Psoas muscle (tissue), 8 donors: ENCODE measurements around the gene USP10. TPM values are rescaled to one million over a fixed set of nuclear protein-coding genes. Genes with fewer than 3 reads are reported as not detected.

Source experiments
- ATAC-seq, 4 donors: fragments of 200-7000 bp; cut with Tn5 transposase; one replicate each; pipeline ENCODE4 v1.9.1; 2020; ENCODE audit warnings: moderate library complexity in 3 of 4, mild to moderate bottlenecking in 2 of 4
- DNase-seq, 2 donors: peaks; one replicate each; pipeline ENCODE4 v3.0.0-alpha.2; 2020
- H3K27ac ChIP-seq: fragments of 200-600 bp; one replicate; pipeline ENCODE4 v1.8.0; 2022
- H3K27me3 ChIP-seq, 3 donors: fragments of 200-600 bp in 1 of 3; one replicate each; pipeline versions ENCODE4 v1.6.1 to v1.8.0; 2013 to 2022; ENCODE audit warnings: low read length in 2 of 3, mild to moderate bottlenecking in 2 of 3, moderate library complexity in 1 of 3; ENCODE audit not compliant: insufficient read depth in 3 of 3
- H3K36me3 ChIP-seq, 2 donors: fragments of 200-600 bp in 1 of 2; one replicate each; pipeline versions ENCODE4 v1.6.1 to v1.8.0; 2013 to 2022; ENCODE audit warnings: low read depth in 1 of 2, mild to moderate bottlenecking in 1 of 2, moderate library complexity in 1 of 2; ENCODE audit not compliant: insufficient read depth in 1 of 2
- H3K4me1 ChIP-seq: fragments of 200-600 bp; one replicate; pipeline ENCODE4 v1.8.0; 2022
- H3K4me3 ChIP-seq: fragments of 200-600 bp; one replicate; pipeline ENCODE4 v1.8.0; 2022; ENCODE audit warnings: mild to moderate bottlenecking
- H3K9me3 ChIP-seq: fragments of 200-600 bp; one replicate; pipeline ENCODE4 v1.8.0; 2022
- CTCF ChIP-seq: fragments of 200-600 bp; IDR thresholded peaks from one replicate; pipeline ENCODE4 v1.8.0; 2022; ENCODE audit warnings: antibody characterized with exemption
- WGBS, 3 donors: extraction: QIAGEN DNeasy Blood & Tissue Kit; methylation state at CpG; one replicate each; pipeline versions ENCODE4 v1.1.6 to v1.1.7; 2013; 5-methylcytosine and 5-hydroxymethylcytosine counted together
- intact Hi-C, 2 donors: fragments of 100-400 bp; cut with DNase I; formaldehyde crosslinking; loops; one replicate each; pipeline versions ENCODE4 v1.11.0 to v1.14.2; 2022
- polyA plus RNA-seq, 3 donors: library from polyadenylated mRNA; stranded (reverse); fragments of 200-250 nt; gene quantifications; one replicate each; pipeline ENCODE4 v1.2.3, GENCODE V29; 2013
- total RNA-seq, 4 donors: library from RNA; stranded (reverse); fragmentation: NEBNext Ultra II Directional in 2 of 4; extraction: Animal tissue kit (Norgen Biotek cat#: 25700) in 2 of 4; gene quantifications; one replicate each; pipeline versions ENCODE4 v1.2.1 to v1.2.4, GENCODE V29; 2021 to 2023
- donor health status: healthy with polysubstance abuse.
- donor health status: DM: no; HTN: no; CAD: no; lungs with moderate emphysema.
- donor health status: Bipolar disorder and iron deficiency.
- donor health status: healthy.
- donor health status: DM: yes; HTN: yes; CAD: no.
- donor health status: DM: no; HTN: no; CAD: no.
- donor health status: DM: no; HTN: no; CAD: no.
- donor health status: DM: yes; HTN: yes; CAD: no.

The USP10 gene
- total and polyA plus RNA-seq, 7 donors, result 33.9 to 93.0 (median 69.2) TPM

DNA sequence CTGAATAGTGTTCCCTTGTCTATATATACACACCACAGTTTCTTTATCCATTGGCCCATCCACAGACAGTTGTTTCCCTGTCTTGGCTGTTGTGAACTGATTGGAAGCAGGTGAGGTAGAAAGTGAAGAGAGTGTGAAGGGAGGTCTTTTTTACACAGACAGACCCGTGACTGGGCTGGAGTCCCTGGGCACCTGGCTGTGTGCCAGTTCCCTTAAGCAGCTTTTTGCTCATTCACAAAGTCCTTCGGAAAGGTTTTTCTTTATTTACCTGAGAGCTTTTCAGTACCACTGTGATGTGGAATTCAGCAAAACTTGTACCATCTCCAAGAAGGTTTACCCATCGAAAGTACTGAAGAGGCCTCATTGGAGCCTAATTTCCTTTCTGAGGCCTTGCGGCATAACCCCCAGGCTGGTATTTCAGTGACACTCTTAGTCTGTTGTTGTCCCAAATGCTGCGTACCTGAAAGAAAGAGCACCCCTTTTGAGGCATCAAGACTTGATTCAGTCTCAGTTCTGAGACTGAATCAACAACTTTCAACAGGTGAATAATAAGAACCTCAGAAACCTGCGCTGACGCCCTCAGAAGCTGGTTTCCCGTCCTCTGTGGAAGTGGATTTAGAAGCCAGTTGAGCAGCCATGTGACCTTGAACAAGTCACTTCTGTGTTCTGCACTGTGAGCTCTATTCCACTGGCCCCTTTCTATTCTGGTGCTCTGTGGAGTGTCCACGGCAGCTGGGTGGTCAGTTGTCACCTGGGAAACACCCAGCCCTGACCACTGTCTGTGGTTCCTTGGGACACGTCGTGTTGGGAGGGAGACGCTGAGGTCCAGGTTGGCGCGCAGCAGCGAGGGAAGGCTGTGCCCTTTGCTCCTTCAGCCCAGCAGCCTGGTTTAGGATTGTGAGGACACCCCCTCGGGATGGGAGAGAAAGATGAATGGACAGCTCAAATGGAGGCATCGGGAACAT is 66.1 kb downstream of the USP10 start:
- peaks cover 7 to 80% of the 10 kb centered on the region in 2 donors for H3K36me3 ChIP-seq
- WGBS, 3 donors, result 88 to 94% (median 89%) methylated on average over 17 of the region's 17 CpGs
- ATAC-seq, result no peak
- H3K27me3 ChIP-seq, result no peaks in the 10 kb centered on the region
- intact Hi-C loops, result no loop called here
- no peak overlapping the region for H3K4me3 ChIP-seq
- H3K4me1 ChIP-seq, result peaks cover 6% of the 10 kb centered on the region
- TF ChIP-seq CTCF, result no peak
- no peaks in the 10 kb centered on the region for H3K9me3 ChIP-seq
- no peak for DNase-seq
- no peak overlapping the region for H3K27ac ChIP-seq

DNA sequence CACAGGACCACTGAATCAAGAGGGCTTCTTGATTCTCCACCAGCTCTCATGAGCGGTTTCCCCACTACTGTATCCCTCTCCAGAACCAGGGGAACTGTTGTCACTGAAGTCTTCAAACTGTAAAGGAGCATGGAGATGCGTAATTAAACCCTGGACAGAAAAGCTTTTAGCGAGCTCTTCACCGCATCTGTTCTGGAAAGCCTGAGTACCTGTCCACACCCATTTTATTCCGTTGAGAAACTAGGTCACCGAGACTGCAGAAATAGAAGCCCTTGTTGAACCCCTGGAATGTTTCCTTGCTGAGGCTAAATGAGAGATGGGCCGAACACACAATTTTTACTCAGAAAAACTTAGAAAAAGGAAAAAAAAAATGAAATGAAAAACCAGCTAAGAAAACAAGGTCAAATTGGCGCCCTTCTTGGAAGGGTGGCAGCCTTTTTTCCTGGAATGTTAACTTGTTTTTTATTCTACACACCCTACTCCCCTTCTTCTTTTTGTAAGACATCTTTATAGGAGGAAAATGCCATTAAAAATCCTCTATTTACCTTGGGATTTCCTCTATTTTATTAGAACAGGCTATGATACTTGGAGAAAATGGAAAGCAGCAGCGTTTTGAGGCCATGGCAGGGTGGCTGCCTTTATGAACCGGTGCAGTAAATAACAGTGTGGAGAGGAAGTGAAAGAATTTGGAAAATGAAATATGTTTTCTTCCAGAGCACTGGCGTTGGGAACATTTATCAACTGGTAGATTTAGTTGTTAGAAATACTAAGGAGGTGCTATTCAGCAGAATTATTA is 67.4 kb downstream of the USP10 start:
- Histone ChIP-seq H3K27me3 (no peaks in the 10 kb centered on the region), H3K4me1 (peaks cover 6% of the 10 kb centered on the region), H3K9me3 (no peaks in the 10 kb centered on the region), H3K36me3 (peaks cover 7 to 71% of the 10 kb centered on the region in 2 donors), H3K27ac (no peak overlapping the region), H3K4me3 (no peak overlapping the region)
- intact Hi-C loops, result no loop called here
- no peak for DNase-seq
- ATAC-seq, result peak; percentile 51 to 67 (median 56)
- WGBS, 3 donors, result 62 to 81% (median 62%) methylated on average over 11 of the region's 11 CpGs
- no peak for TF ChIP-seq CTCF

- Histone ChIP-seq H3K9me3 (no peaks in the 10 kb centered on the region), H3K36me3 (peaks cover 7 to 76% of the 10 kb centered on the region in 2 donors), H3K4me3 (no peak overlapping the region), H3K4me1 (peaks cover 6% of the 10 kb centered on the region), H3K27ac (no peak overlapping the region), H3K27me3 (no peaks in the 10 kb centered on the region)
- intact Hi-C loops, result no loop called here
- ATAC-seq (no peak), DNase-seq (no peak)
- TF ChIP-seq CTCF, result no peak
- WGBS, 3 donors, result 77 to 85% (median 80%) methylated on average over 4 of the region's 4 CpGs
Observed at GRCh38 chr16:84768061-84768807, 68.4 kb downstream of the USP10 start.

GRCh38 chr16:84768808-84769197 is 69.0 kb downstream of the USP10 start:
- peaks cover 7 to 76% of the 10 kb centered on the region in 2 donors for H3K36me3 ChIP-seq
- H3K4me3 ChIP-seq, result no peak overlapping the region
- no peaks in the 10 kb centered on the region for H3K27me3 ChIP-seq
- H3K27ac ChIP-seq, result no peak overlapping the region
- intact Hi-C loops, result no loop called here
- TF ChIP-seq CTCF, result no peak
- DNase-seq (no peak), ATAC-seq (no peak)
- peaks cover 6% of the 10 kb centered on the region for H3K4me1 ChIP-seq
- no peaks in the 10 kb centered on the region for H3K9me3 ChIP-seq
- 93 to 97% (median 95%) methylated on average over 4 of the region's 4 CpGs for WGBS, 3 donors
